Measurements from ENCODE around the gene AGBL1.

GRCh38 chr15:86488046-86488445, 408.4 kb downstream of the AGBL1 start:
- TF ChIP-seq EZH2 (IDR thresholded peaks at IDR 0.05; ENCODE audit: borderline replicate concordance, low read depth, low read length, severe bottlenecking), result no peak
- TF ChIP-seq POLR2A (IDR thresholded peaks at IDR 0.05; ENCODE audit: low read depth, low read length), result no peak

Data from endothelial cell of umbilical vein (primary cell).